A673 (cell line): ENCODE results near the gene WDR7. TPM values are rescaled to one million over a fixed set of nuclear protein-coding genes. Genes with fewer than 3 reads are reported as not detected.

ENCODE experiments used
- BruUV-seq: library from RNA; stranded (reverse); fragments of 400-500 nt; replicated peaks from 2 replicates; lab custom pipeline; 2021; lab: Mats Ljungman, UMichigan
- CTCF ChIA-PET: fragments of 300-600 bp; sonication (Branson Sonifier 250); formaldehyde crosslinking; loops from one replicate; lab custom pipeline; 2022; ENCODE audit warnings: antibody characterized with exemption; lab: Charles Lee
- POLR2A ChIA-PET: fragments of 300-600 bp; sonication (Branson Sonifier 250); formaldehyde crosslinking; loops from one replicate; lab custom pipeline; 2022; ENCODE audit warnings: antibody characterized with exemption; ENCODE audit not compliant: low non-redundant PET; lab: Charles Lee
- DNase-seq: peaks from one replicate; pipeline ENCODE4 v3.0.0-alpha.2; 2015; ENCODE audit warnings: low spot score
- H3K27ac ChIP-seq: fragments of 200-600 bp; sonication (generic); 2 replicates; pipeline ENCODE4 v1.5.1; 2016; ENCODE audit warnings: mixed run types, low read depth, mild to moderate bottlenecking, mixed read lengths, antibody characterized with exemption, low read length; ENCODE audit not compliant: poor library complexity, severe bottlenecking
- H3K27me3 ChIP-seq: fragments of 200-600 bp; sonication (generic); replicated peaks from 2 replicates; pipeline ENCODE4 v1.6.1; 2017; ENCODE audit warnings: mixed run types, low read depth, mild to moderate bottlenecking, mixed read lengths, antibody characterized with exemption, low read length; ENCODE audit not compliant: insufficient read depth, poor library complexity
- H3K36me3 ChIP-seq: fragments of 200-600 bp; sonication (generic); 2 replicates; pipeline ENCODE4 v1.6.1; 2016; ENCODE audit warnings: mixed run types, mild to moderate bottlenecking, mixed read lengths, antibody characterized with exemption, low read length; ENCODE audit not compliant: insufficient read depth, poor library complexity, severe bottlenecking
- H3K4me1 ChIP-seq: fragments of 200-600 bp; sonication (generic); 2 replicates; pipeline ENCODE4 v1.6.1; 2017; ENCODE audit warnings: mixed run types, mild to moderate bottlenecking, mixed read lengths, antibody characterized with exemption, low read length; ENCODE audit not compliant: insufficient read depth, poor library complexity, severe bottlenecking
- H3K4me3 ChIP-seq: fragments of 200-600 bp; sonication (generic); 2 replicates; pipeline ENCODE4 v1.5.1; 2016; ENCODE audit warnings: low read depth, mixed run types, mild to moderate bottlenecking, mixed read lengths, low read length; ENCODE audit not compliant: poor library complexity, severe bottlenecking
- H3K9me3 ChIP-seq: fragments of 200-600 bp; sonication (generic); 2 replicates; pipeline ENCODE4 v1.6.1; 2016; ENCODE audit warnings: mixed run types, low read depth, mild to moderate bottlenecking, mixed read lengths, antibody characterized with exemption, low read length; ENCODE audit not compliant: poor library complexity, severe bottlenecking
- EZH2 ChIP-seq: fragments of 200-600 bp; sonication (generic); IDR thresholded peaks from 2 replicates; pipeline ENCODE4 v1.6.1; 2017; ENCODE audit warnings: borderline replicate concordance, low read depth, mild to moderate bottlenecking, mixed read lengths, antibody characterized with exemption, low read length; ENCODE audit not compliant: poor library complexity, severe bottlenecking
- intact Hi-C: fragments of 100-400 bp; cut with micrococcal nuclease; formaldehyde crosslinking; loops from one replicate; pipeline ENCODE4 v1.10.0; 2022; ENCODE audit not compliant: unreplicated experiment
- total RNA-seq: library from RNA; stranded (reverse); gene quantifications from 2 replicates; pipeline ENCODE4 v1.2.3, GENCODE V29; 2021
- TF ChIP-seq, protein P1 (sequence below): fragments of 300-800, 200-600 bp; sonication (generic); conservative IDR thresholded peaks from 2 replicates; pipeline ENCODE4 v1.5.1; 2017; ENCODE audit warnings: low read depth, mild to moderate bottlenecking, antibody characterized with exemption, low read length, moderate library complexity, mixed read lengths

WDR7 gene
- total RNA-seq, 1 experiment from 2014 or later: 21.2 TPM

- Histone ChIP-seq H3K4me1 (no peaks in the 10 kb centered on the region), H3K9me3 (no peaks in the 10 kb centered on the region), H3K27me3 (no peaks in the 10 kb centered on the region), H3K4me3 (no peak overlapping the region), H3K27ac (no peak overlapping the region), H3K36me3 (no peaks in the 10 kb centered on the region)
- intact Hi-C loops: no loop called here
- CTCF ChIA-PET: no interaction called here
- TF ChIP-seq, protein P1, sequence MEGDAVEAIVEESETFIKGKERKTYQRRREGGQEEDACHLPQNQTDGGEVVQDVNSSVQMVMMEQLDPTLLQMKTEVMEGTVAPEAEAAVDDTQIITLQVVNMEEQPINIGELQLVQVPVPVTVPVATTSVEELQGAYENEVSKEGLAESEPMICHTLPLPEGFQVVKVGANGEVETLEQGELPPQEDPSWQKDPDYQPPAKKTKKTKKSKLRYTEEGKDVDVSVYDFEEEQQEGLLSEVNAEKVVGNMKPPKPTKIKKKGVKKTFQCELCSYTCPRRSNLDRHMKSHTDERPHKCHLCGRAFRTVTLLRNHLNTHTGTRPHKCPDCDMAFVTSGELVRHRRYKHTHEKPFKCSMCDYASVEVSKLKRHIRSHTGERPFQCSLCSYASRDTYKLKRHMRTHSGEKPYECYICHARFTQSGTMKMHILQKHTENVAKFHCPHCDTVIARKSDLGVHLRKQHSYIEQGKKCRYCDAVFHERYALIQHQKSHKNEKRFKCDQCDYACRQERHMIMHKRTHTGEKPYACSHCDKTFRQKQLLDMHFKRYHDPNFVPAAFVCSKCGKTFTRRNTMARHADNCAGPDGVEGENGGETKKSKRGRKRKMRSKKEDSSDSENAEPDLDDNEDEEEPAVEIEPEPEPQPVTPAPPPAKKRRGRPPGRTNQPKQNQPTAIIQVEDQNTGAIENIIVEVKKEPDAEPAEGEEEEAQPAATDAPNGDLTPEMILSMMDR: no peak
- TF ChIP-seq EZH2: no peak
- POLR2A ChIA-PET: no interaction called here
- no peak for DNase-seq
- no TSS peak for BruUV-seq
Measured at GRCh38 chr18:56672981-56673380, 21.8 kb downstream of the WDR7 start.

- no peak for TF ChIP-seq EZH2
- BruUV-seq: no TSS peak
- POLR2A ChIA-PET: no interaction called here
- no peaks in the 10 kb centered on the region for H3K4me1 ChIP-seq
- H3K9me3 ChIP-seq: no peaks in the 10 kb centered on the region
- CTCF ChIA-PET: no interaction called here
- H3K27me3 ChIP-seq: no peaks in the 10 kb centered on the region
- no peak for DNase-seq
- intact Hi-C loops: no loop called here
- no peak overlapping the region for H3K27ac ChIP-seq
- no peak overlapping the region for H3K4me3 ChIP-seq
- no peaks in the 10 kb centered on the region for H3K36me3 ChIP-seq
Measured at GRCh38 chr18:56676639-56677038, 25.5 kb downstream of the WDR7 start.

DNA sequence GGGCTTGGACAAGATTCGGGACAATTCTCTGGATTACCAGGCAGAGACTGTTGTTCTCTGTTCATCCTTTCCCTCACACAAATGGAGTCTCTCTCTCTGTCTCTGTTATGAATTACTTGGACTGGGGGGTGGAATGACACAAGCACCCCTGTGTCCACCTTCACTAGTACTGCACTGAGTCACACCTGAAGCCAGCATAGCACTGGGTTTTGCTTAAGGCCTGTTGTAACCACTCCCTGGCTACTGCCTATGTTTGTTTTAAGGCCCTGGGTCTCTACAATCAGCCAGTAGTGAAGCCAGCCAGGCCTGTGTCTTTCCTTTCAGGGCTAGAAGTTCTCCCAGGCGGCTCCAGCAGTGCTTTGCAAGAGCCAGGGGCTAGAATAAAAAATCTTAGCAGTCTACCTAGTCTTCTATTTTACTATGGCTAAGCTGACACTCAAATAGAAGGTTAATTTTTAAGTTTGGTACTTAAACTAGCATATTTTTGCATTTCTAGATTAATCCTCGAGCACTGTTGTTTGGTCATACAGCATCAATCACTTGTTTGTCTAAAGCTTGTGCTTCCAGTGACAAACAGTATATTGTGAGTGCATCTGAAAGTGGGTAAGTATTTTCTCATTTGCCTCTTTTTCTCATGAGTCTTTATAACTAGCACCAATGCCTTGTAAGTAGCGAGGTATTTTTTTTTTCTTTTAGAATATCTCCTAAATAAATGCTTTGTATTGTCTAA is 27.8 kb downstream of the WDR7 start:
- no peak overlapping the region for H3K4me3 ChIP-seq
- H3K27ac ChIP-seq: no peak overlapping the region
- no peaks in the 10 kb centered on the region for H3K36me3 ChIP-seq
- TF ChIP-seq EZH2: no peak
- TF ChIP-seq, protein P1: no peak
- CTCF ChIA-PET: no interaction called here
- no peaks in the 10 kb centered on the region for H3K27me3 ChIP-seq
- POLR2A ChIA-PET: no interaction called here
- intact Hi-C loops: no loop called here
- DNase-seq: no peak
- BruUV-seq: no TSS peak
- H3K9me3 ChIP-seq: no peaks in the 10 kb centered on the region
- no peaks in the 10 kb centered on the region for H3K4me1 ChIP-seq

GRCh38 chr18:56684277-56684676 is 33.1 kb downstream of the WDR7 start:
- DNase-seq: no peak
- no peaks in the 10 kb centered on the region for H3K9me3 ChIP-seq
- no peak overlapping the region for H3K4me3 ChIP-seq
- no peak for TF ChIP-seq EZH2
- TF ChIP-seq, protein P1: no peak
- no peaks in the 10 kb centered on the region for H3K36me3 ChIP-seq
- no TSS peak for BruUV-seq
- H3K27me3 ChIP-seq: no peaks in the 10 kb centered on the region
- no peaks in the 10 kb centered on the region for H3K4me1 ChIP-seq
- intact Hi-C loops: no loop called here
- H3K27ac ChIP-seq: no peak overlapping the region
- ChIA-PET POLR2A (no interaction called here), CTCF (no interaction called here)
